Endothelial cell of umbilical vein (primary cell): ENCODE measurements around the gene SUSD6. TPM values are rescaled to one million over a fixed set of nuclear protein-coding genes. Genes with fewer than 3 reads are reported as not detected.

Experiments
- BruUV-seq: library from RNA; stranded (reverse); fragments of 400-500 nt; replicated peaks from 2 replicates; lab custom pipeline; 2021; lab: Mats Ljungman, UMichigan
- CTCF ChIA-PET: fragments of 300-600, 350-600 bp; sonication (Branson Sonifier 250); formaldehyde crosslinking; loops from one replicate; lab custom pipeline; 2021; ENCODE audit warnings: antibody characterized with exemption, inconsistent platforms; lab: Charles Lee
- POLR2A ChIA-PET: fragments of 300-600, 350-600 bp; sonication (Branson Sonifier 250); formaldehyde crosslinking; loops from one replicate; lab custom pipeline; 2021; ENCODE audit warnings: antibody characterized with exemption, inconsistent platforms; lab: Charles Lee
- DNase-seq: peaks from one replicate; pipeline ENCODE4 v3.0.0-alpha.2; 2011; ENCODE audit warnings: low read depth, low spot score
- FAIRE-seq: peaks from 2 replicates; lab custom pipeline; 2011; peaks lifted over from hg19 to GRCh38; lab: Jason Lieb, UNC
- H2AFZ ChIP-seq: 2 replicates; pipeline ENCODE4 v1.6.0; 2012; ENCODE audit warnings: low read depth, low read length, control low read depth, inconsistent platforms
- H3K27ac ChIP-seq: 2 replicates; pipeline ENCODE4 v1.5.1; 2011; ENCODE audit warnings: low read depth, mild to moderate bottlenecking, control low read depth, low read length, moderate library complexity; ENCODE audit not compliant: insufficient read depth
- H3K27me3 ChIP-seq, 2 experiments: 2 replicates each; pipeline versions ENCODE4 v1.6.0 to v1.6.1; 2011; ENCODE audit warnings: low read length in 2 of 2, mixed read lengths in 1 of 2; ENCODE audit not compliant: control insufficient read depth in 2 of 2, insufficient read depth in 2 of 2
- H3K36me3 ChIP-seq, 2 experiments: 2 replicates in 1 of 2; 3 replicates in 1 of 2; pipeline ENCODE4 v1.5.1; 2011; ENCODE audit warnings: low read length in 2 of 2, mild to moderate bottlenecking in 1 of 2, moderate library complexity in 1 of 2; ENCODE audit not compliant: control insufficient read depth in 2 of 2, insufficient read depth in 2 of 2; ENCODE audit errors: extremely low read depth in 1 of 2
- H3K4me1 ChIP-seq: 3 replicates; pipeline ENCODE4 v1.5.1; 2011; ENCODE audit warnings: mild to moderate bottlenecking, low read length; ENCODE audit not compliant: control insufficient read depth, insufficient read depth; ENCODE audit errors: extremely low read depth
- H3K4me2 ChIP-seq: 2 replicates; pipeline ENCODE4 v1.6.1; 2011; ENCODE audit warnings: low read length, control low read depth, mixed read lengths; ENCODE audit not compliant: insufficient read depth
- H3K4me3 ChIP-seq, 3 experiments: fragments of 200-600 bp in 1 of 3; sonication (generic), shearing (Covaris generic) in 1 of 3; replicated peaks in 1 of 3; 2 replicates each; pipeline ENCODE4 v1.5.1; 2011 to 2016; ENCODE audit warnings: control low read depth in 3 of 3, low read length in 3 of 3, mild to moderate bottlenecking in 2 of 3, inconsistent platforms in 1 of 3, low read depth in 1 of 3, moderate library complexity in 1 of 3; ENCODE audit not compliant: insufficient read depth in 1 of 3
- H3K79me2 ChIP-seq: 2 replicates; pipeline ENCODE4 v1.6.0; 2012; ENCODE audit warnings: low read length, inconsistent platforms; ENCODE audit not compliant: control insufficient read depth, insufficient read depth
- H3K9ac ChIP-seq: replicated peaks from 2 replicates; pipeline ENCODE3; 2011; ENCODE audit warnings: low read length, control low read depth; ENCODE audit not compliant: insufficient read depth; ENCODE audit errors: extremely low read depth
- H3K9me1 ChIP-seq: replicated peaks from 3 replicates; pipeline ENCODE4 v1.6.0; 2011; ENCODE audit warnings: mild to moderate bottlenecking, low read length; ENCODE audit not compliant: control insufficient read depth, insufficient read depth; ENCODE audit errors: extremely low read depth
- H3K9me3 ChIP-seq: replicated peaks from 2 replicates; pipeline ENCODE4 v1.5.1; 2012; ENCODE audit warnings: low read length, inconsistent platforms; ENCODE audit not compliant: control insufficient read depth, insufficient read depth
- H4K20me1 ChIP-seq: replicated peaks from 2 replicates; pipeline ENCODE3; 2011; ENCODE audit warnings: mild to moderate bottlenecking, low read length; ENCODE audit not compliant: control insufficient read depth, insufficient read depth; ENCODE audit errors: extremely low read depth
- EZH2 ChIP-seq: IDR thresholded peaks from 2 replicates; pipeline ENCODE4 v1.6.1; 2012; ENCODE audit warnings: borderline replicate concordance, low read depth, mild to moderate bottlenecking, moderate library complexity, low read length, inconsistent platforms; ENCODE audit not compliant: severe bottlenecking
- FOS ChIP-seq: IDR thresholded peaks from 2 replicates; pipeline ENCODE4 v1.6.1; 2011; ENCODE audit warnings: mild to moderate bottlenecking, low read length, moderate library complexity, borderline replicate concordance; ENCODE audit not compliant: insufficient read depth
- GATA2 ChIP-seq: IDR thresholded peaks from 2 replicates; pipeline ENCODE4 v1.7.0; 2011; ENCODE audit warnings: low read depth, mild to moderate bottlenecking, moderate library complexity, mixed read lengths, low read length; ENCODE audit not compliant: insufficient read length, insufficient read depth
- JUN ChIP-seq: IDR thresholded peaks from 2 replicates; pipeline ENCODE4 v1.6.1; 2011; ENCODE audit warnings: borderline replicate concordance, low read depth; ENCODE audit not compliant: insufficient read length, insufficient read depth
- MYC ChIP-seq: IDR thresholded peaks from one replicate; pipeline ENCODE4 v1.6.1; 2011; ENCODE audit warnings: mild to moderate bottlenecking, low read depth, low read length
- POLR2A ChIP-seq: IDR thresholded peaks from 2 replicates; pipeline ENCODE4 v1.6.1; 2012; ENCODE audit warnings: low read depth, mild to moderate bottlenecking, control low read depth, low read length
- POLR2AphosphoS5 ChIP-seq: IDR thresholded peaks from 2 replicates; pipeline ENCODE4 v1.6.1; 2012; ENCODE audit warnings: low read depth, mild to moderate bottlenecking, control low read depth, low read length, moderate library complexity; ENCODE audit not compliant: insufficient read depth
- dilution Hi-C: fragments of 300-500 bp; cut with MboI; formaldehyde crosslinking; loops from one replicate; pipeline ENCODE4 v1.15.0; 2019; ENCODE audit warnings: low sequenced_read_pairs; ENCODE audit not compliant: extremely low pct_ligation_motif_present
- intact Hi-C: fragments of 100-400 bp; cut with micrococcal nuclease; formaldehyde crosslinking; loops from one replicate; pipeline ENCODE4 v1.10.0; 2022
- polyA plus RNA-seq, 4 experiments: library from polyadenylated mRNA; depleted of rRNA in 3 of 4; stranded (reverse) in 3 of 4; unstranded in 1 of 4; fragments of >200 nt; gene quantifications; 2 replicates each; pipeline versions ENCODE4 v1.2.1 to v1.2.3, GENCODE V29; 2011 to 2012; ENCODE audit warnings: missing spikeins in 1 of 4
- total RNA-seq: library from RNA; stranded (reverse); gene quantifications from 2 replicates; pipeline ENCODE4 v1.2.3, GENCODE V29; 2021
- TF ChIP-seq, protein P1 (sequence below), 2 donors: IDR thresholded peaks; 1 replicate in 1 of 2; 2 replicates in 1 of 2; pipeline ENCODE4 v1.5.1; 2011; ENCODE audit warnings: low read length in 2 of 2, mild to moderate bottlenecking in 2 of 2, moderate library complexity in 2 of 2, control low read depth in 1 of 2, inconsistent platforms in 1 of 2, low read depth in 1 of 2; ENCODE audit not compliant: insufficient read depth in 1 of 2; ENCODE audit errors: extremely low read depth in 1 of 2
- TF ChIP-seq, protein P2 (sequence below): IDR thresholded peaks from 2 replicates; pipeline ENCODE4 v1.6.1; 2011; ENCODE audit not compliant: insufficient read depth, insufficient read length

SUSD6 gene
- total and polyA plus RNA-seq, 2 donors (not counting 3 experiments of a cell fraction or from before 2014, with no cell fraction given): 13.4 to 19.5 TPM

DNA sequence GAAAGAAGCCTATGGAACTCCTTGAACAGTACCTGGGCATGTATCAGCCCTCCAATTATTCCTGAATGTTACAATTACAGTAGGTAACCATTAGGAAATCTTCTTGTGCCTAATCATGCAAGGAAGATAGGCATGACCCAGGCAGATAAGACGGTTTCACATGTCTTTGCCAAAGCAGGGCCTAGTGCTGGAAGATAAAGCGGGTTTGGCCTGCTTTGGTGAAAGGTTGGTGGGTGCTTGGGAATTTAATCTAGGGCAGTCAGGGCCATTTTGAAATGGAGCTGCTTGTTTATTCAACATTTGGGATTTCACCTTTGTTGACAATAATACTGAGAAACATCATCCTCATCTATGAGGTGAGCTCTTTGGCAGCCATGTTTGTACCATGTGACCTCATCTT lies 143.1 kb downstream of the SUSD6 start:
- FAIRE-seq (no peak), DNase-seq (no peak)
- ChIA-PET CTCF (interaction anchor here (0.6 to 0.7 kb wide), 2 partner anchors 108 to 247 kb away, joined by 3 read pairs; no protein-coding TSS in a partner anchor), POLR2A (no interaction called here)
- Histone ChIP-seq H3K4me3 (no peak overlapping the region), H2AFZ (no peak overlapping the region), H3K79me2 (no peaks in the 10 kb centered on the region), H4K20me1 (no peaks in the 10 kb centered on the region), H3K27me3 (no peaks in the 10 kb centered on the region), H3K27ac (no peak overlapping the region), H3K4me2 (no peak overlapping the region), H3K36me3 (no peaks in the 10 kb centered on the region), H3K9me3 (no peaks in the 10 kb centered on the region), H3K9ac (no peak overlapping the region), H3K9me1 (no peaks in the 10 kb centered on the region), H3K4me1 (no peaks in the 10 kb centered on the region)
- intact Hi-C loops: no loop called here
- TF ChIP-seq EZH2 (no peak), POLR2AphosphoS5 (no peak), POLR2A (no peak), MYC (no peak), FOS (no peak), GATA2 (no peak), JUN (no peak)
- TF ChIP-seq, protein P1, sequence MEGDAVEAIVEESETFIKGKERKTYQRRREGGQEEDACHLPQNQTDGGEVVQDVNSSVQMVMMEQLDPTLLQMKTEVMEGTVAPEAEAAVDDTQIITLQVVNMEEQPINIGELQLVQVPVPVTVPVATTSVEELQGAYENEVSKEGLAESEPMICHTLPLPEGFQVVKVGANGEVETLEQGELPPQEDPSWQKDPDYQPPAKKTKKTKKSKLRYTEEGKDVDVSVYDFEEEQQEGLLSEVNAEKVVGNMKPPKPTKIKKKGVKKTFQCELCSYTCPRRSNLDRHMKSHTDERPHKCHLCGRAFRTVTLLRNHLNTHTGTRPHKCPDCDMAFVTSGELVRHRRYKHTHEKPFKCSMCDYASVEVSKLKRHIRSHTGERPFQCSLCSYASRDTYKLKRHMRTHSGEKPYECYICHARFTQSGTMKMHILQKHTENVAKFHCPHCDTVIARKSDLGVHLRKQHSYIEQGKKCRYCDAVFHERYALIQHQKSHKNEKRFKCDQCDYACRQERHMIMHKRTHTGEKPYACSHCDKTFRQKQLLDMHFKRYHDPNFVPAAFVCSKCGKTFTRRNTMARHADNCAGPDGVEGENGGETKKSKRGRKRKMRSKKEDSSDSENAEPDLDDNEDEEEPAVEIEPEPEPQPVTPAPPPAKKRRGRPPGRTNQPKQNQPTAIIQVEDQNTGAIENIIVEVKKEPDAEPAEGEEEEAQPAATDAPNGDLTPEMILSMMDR (IDR thresholded peaks at IDR 0.05; ENCODE audit: extremely low read depth in 1 of 2, insufficient read depth in 1 of 2, low read depth in 1 of 2, low read length in 2 of 2): no peak
- TF ChIP-seq, protein P2, sequence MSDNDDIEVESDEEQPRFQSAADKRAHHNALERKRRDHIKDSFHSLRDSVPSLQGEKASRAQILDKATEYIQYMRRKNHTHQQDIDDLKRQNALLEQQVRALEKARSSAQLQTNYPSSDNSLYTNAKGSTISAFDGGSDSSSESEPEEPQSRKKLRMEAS: no peak
- BruUV-seq: no TSS peak
- dilution Hi-C loops: no loop called here
